Measurements from ENCODE around the gene ASIC2.

GRCh38 chr17:33082529-33083173 lies 210.4 kb downstream of the ASIC2 start:
- TF ChIP-seq, protein P1, sequence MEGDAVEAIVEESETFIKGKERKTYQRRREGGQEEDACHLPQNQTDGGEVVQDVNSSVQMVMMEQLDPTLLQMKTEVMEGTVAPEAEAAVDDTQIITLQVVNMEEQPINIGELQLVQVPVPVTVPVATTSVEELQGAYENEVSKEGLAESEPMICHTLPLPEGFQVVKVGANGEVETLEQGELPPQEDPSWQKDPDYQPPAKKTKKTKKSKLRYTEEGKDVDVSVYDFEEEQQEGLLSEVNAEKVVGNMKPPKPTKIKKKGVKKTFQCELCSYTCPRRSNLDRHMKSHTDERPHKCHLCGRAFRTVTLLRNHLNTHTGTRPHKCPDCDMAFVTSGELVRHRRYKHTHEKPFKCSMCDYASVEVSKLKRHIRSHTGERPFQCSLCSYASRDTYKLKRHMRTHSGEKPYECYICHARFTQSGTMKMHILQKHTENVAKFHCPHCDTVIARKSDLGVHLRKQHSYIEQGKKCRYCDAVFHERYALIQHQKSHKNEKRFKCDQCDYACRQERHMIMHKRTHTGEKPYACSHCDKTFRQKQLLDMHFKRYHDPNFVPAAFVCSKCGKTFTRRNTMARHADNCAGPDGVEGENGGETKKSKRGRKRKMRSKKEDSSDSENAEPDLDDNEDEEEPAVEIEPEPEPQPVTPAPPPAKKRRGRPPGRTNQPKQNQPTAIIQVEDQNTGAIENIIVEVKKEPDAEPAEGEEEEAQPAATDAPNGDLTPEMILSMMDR (IDR thresholded peaks at IDR 0.05; ENCODE audit: insufficient read depth, low read depth, low read length): no peak
- TF ChIP-seq EZH2 (IDR thresholded peaks at IDR 0.05; ENCODE audit: insufficient read depth, low read length): no peak

All from astrocyte (in vitro differentiated cells and primary cell).